ENCODE results near the gene WDR82.

WDR82 gene

GRCh38 chr3:52315006-52315405 lies 36.6 kb upstream of the WDR82 start:
- TF ChIP-seq, protein P1, sequence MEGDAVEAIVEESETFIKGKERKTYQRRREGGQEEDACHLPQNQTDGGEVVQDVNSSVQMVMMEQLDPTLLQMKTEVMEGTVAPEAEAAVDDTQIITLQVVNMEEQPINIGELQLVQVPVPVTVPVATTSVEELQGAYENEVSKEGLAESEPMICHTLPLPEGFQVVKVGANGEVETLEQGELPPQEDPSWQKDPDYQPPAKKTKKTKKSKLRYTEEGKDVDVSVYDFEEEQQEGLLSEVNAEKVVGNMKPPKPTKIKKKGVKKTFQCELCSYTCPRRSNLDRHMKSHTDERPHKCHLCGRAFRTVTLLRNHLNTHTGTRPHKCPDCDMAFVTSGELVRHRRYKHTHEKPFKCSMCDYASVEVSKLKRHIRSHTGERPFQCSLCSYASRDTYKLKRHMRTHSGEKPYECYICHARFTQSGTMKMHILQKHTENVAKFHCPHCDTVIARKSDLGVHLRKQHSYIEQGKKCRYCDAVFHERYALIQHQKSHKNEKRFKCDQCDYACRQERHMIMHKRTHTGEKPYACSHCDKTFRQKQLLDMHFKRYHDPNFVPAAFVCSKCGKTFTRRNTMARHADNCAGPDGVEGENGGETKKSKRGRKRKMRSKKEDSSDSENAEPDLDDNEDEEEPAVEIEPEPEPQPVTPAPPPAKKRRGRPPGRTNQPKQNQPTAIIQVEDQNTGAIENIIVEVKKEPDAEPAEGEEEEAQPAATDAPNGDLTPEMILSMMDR (IDR thresholded peaks at IDR 0.05; ENCODE audit: low read depth, low read length, missing control alignments) = no peak
- no peak overlapping the region for H3K4me3 ChIP-seq (ENCODE audit: low read depth, low read length)
- DNase-seq (ENCODE audit: low read depth) = no peak

DNA sequence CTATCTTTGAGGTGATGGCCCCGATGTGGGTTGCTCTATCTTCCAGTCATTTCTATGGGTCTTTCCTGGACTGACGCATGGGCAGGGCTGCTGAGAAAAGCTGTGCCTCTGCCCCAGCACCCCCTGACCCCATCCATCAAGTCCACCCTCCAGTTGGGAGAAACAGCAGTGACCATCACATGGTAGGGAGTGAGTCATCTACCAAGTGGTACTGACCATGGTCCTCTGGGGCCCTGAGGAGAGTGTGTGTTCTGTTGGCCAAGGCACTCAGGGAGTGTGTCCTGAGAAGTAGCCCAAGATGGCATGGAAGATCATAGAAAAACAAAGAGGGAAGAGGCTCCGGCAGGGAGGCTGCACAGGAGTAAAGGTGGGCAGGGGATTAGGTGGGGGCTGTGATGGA lies 36.0 kb upstream of the WDR82 start:
- H3K4me3 ChIP-seq (ENCODE audit: low read depth, low read length) = no peak overlapping the region
- no peak for DNase-seq (ENCODE audit: low read depth)
- TF ChIP-seq, protein P1 (IDR thresholded peaks at IDR 0.05; ENCODE audit: low read depth, low read length, missing control alignments) = no peak

GRCh38 chr3:52313774-52314188 lies 35.3 kb upstream of the WDR82 start:
- peak; percentile 71 for DNase-seq (ENCODE audit: low read depth)
- TF ChIP-seq, protein P1 (IDR thresholded peaks at IDR 0.05; ENCODE audit: low read depth, low read length, missing control alignments) = no peak
- H3K4me3 ChIP-seq (ENCODE audit: low read depth, low read length) = no peak overlapping the region

DNA sequence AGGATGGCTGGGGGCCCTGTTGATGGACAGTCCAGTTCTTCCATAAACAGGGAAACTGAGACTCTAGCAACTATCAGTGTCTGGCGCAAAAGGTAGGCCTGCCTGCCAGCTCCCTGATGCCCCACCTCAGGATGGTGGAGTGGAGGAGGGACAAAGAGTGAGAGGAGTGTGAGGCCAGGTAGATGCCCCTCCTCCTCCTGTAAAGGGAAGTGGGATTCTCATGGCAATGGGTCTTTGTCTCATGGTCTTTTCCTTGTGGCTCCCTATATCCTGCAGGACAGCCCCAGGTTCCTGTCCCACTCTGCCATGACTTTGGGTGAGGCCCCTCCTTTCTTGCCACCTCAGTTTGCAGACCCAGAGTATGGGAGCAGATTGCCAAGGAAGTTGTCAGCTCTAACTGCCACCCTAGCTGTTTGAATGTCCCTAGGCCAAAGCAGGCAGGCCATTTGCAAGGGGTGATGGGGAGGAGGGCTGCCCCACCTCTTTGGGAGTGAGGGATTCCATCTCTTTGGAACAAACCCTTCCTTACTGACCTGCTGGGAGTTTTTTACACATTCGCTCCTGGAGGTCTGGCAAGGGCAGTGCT lies 34.8 kb upstream of the WDR82 start:
- TF ChIP-seq, protein P1 (IDR thresholded peaks at IDR 0.05; ENCODE audit: low read depth, low read length, missing control alignments) = no peak
- no peak overlapping the region for H3K4me3 ChIP-seq (ENCODE audit: low read depth, low read length)
- DNase-seq (ENCODE audit: low read depth) = no peak

DNA sequence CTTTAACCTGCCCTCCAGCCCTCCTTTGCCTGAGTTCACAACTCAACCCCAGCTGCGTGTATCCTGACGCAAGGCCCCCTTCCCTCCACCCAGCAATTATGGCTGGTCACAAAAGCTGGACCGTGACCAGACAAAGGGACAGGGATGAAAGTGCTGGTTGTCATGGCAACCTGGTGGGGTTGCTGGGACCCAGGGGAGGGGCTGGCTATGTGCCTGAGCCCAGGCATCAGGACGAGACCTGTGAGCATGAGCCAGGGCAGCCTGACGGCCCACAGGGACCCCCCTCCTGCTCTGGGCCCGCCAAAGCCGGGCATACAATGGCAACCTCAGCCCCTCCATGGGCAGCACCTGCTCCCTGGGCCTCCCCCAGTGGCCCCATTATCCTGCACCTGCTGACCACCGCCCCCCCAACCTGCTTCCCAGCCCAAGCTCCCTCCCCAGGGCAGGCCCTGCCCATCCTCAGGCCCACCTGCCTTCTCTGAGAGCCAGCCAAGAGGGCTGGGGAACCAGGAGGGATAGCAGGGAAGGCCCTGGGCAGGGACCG lies 33.2 kb upstream of the WDR82 start:
- TF ChIP-seq, protein P1 (IDR thresholded peaks at IDR 0.05; ENCODE audit: low read depth, low read length, missing control alignments) = no peak
- DNase-seq (ENCODE audit: low read depth) = no peak
- no peak overlapping the region for H3K4me3 ChIP-seq (ENCODE audit: low read depth, low read length)

GRCh38 chr3:52310861-52311575 lies 32.6 kb upstream of the WDR82 start:
- TF ChIP-seq, protein P1 (IDR thresholded peaks at IDR 0.05; ENCODE audit: low read depth, low read length, missing control alignments) = no peak
- no peak overlapping the region for H3K4me3 ChIP-seq (ENCODE audit: low read depth, low read length)
- DNase-seq (ENCODE audit: low read depth) = peak; percentile 43

Measured in GM12864 (cell line).